IPS-20b (cell line): Measurements from ENCODE around the gene C1RL.
"Not testable (repeated sequence)": the region's sequence is repeated elsewhere in the genome, so short reads cannot be mapped to it uniquely, and the experiment has no call there.

Experiments
- H3K27ac ChIP-seq: one replicate; pipeline ENCODE4 v1.5.1; 2013; ENCODE audit warnings: low read length
- H3K27me3 ChIP-seq: 2 replicates; pipeline ENCODE4 v1.6.1; 2013; ENCODE audit warnings: mild to moderate bottlenecking, low read length, inconsistent platforms; ENCODE audit not compliant: insufficient read depth
- H3K36me3 ChIP-seq: 2 replicates; pipeline ENCODE4 v1.6.1; 2013; ENCODE audit warnings: low read depth, mild to moderate bottlenecking, inconsistent platforms, low read length, moderate library complexity; ENCODE audit not compliant: insufficient read depth
- H3K4me1 ChIP-seq: 2 replicates; pipeline ENCODE4 v1.6.1; 2013; ENCODE audit warnings: mild to moderate bottlenecking, control low read depth, inconsistent platforms, low read length, moderate library complexity; ENCODE audit not compliant: insufficient read depth
- H3K4me3 ChIP-seq: 2 replicates; pipeline ENCODE4 v1.5.1; 2013; ENCODE audit warnings: mild to moderate bottlenecking, low read length, inconsistent platforms
- H3K9ac ChIP-seq: 2 replicates; pipeline ENCODE4 v1.6.1; 2013; ENCODE audit warnings: low read depth, mild to moderate bottlenecking, inconsistent platforms, low read length, moderate library complexity
- H3K9me3 ChIP-seq: 2 replicates; pipeline ENCODE4 v1.6.1; 2013; ENCODE audit warnings: mild to moderate bottlenecking, low read depth, low read length, inconsistent platforms; ENCODE audit not compliant: insufficient read depth

The C1RL gene

DNA sequence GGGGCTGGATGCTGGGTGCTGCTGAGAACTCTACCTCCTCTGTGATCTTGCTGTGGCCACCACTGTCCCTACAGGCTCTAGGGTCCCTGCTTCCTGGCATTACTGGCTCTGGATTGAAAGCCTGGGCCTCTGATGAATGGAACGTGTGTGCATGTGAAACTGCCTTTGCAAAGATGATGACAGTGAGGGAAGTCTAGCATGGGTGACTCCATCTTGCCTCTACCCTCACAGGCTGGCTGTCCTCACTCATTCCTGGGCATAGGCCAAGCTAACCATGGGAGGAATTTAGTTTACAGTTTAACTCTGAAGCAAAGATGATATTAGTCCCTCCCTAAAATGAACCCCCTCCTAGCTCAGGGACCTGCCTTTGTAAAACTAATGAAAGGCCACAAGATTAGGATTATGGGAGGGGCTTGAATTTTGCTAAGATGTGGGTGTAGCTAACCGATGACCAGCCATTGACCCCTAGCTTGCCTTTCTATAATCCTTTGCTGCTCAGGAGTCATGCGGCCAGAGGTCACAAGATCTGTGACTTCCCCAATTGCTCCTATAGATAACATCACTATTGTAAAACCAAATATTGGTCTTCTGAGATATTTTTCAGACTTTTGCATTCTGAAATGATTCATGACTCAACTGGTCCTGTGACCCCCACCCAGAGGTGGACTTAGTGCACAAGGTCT, 50.7 kb downstream of the C1RL start:
- Histone ChIP-seq H3K4me3 (no peak overlapping the region), H3K36me3 (no peaks in the 10 kb centered on the region), H3K9ac (no peak overlapping the region), H3K27ac (no peak overlapping the region), H3K27me3 (no peaks in the 10 kb centered on the region), H3K9me3 (no peaks in the 10 kb centered on the region), H3K4me1 (peaks cover 11% of the 10 kb centered on the region)

DNA sequence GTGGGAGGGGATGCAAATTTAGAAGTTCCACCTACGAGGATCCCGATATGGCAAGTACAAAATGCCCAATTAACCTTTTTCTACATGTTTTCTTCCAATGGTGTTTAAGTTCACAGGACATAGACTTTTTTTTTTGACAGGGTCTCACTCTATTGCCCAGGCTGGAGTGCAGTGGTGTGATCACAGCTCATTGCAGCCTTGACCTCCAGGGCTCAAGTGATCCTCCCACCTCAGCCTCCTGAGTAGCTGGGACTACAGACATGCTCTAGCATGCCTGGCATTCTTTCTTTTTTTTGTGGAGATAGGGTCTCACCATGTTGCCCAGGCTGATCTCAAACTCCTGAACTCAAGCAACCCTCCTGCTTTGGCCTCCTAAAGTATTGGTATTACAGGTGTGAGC, 53.3 kb downstream of the C1RL start:
- not testable (repeated sequence) for H3K27me3 ChIP-seq, H3K4me3 ChIP-seq, H3K27ac ChIP-seq, H3K9me3 ChIP-seq, H3K36me3 ChIP-seq, H3K4me1 ChIP-seq, H3K9ac ChIP-seq

DNA sequence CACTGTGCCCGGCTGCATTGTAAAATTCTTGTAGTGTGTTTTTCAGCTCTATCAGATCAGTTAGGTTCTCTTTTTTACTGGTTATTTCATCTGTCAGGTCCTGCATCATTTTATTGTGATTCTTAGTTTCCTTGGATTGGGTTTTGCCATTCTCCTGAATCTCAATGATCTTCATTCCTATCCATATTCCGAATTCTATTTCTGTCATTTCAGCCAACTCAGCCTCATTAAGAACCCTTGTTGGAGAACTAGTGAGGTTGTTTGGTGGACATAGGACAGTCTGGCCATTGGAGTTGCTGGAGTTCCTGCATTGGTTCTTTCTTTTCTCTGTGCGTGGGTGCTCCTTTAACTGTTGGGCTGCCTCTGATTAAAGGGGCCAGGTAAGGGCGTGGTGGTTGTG, 54.1 kb downstream of the C1RL start:
- Histone ChIP-seq H3K27me3 (no peaks in the 10 kb centered on the region), H3K36me3 (no peaks in the 10 kb centered on the region), H3K4me3 (no peak overlapping the region), H3K27ac (no peak overlapping the region), H3K9me3 (no peaks in the 10 kb centered on the region), H3K9ac (no peak overlapping the region), H3K4me1 (no peaks in the 10 kb centered on the region)

DNA sequence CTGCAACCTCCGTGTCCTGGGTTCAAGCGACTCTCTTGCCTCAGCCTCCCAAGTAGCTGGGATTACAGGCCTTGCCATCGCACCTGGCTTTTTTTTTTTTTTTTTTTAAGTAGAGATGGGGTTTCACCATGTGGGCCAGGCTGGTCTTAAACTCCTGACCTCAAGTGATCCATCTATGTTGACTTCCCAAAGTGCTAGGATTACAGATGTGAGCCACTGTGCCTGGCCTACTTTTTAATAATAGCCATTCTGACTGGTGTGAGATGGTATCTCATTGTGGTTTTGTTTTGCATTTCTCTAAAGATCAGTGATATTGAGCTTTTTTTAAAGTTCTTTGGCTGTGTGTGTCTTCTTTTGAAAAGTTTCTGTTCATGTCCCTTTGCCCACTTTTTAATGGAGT, 59.0 kb downstream of the C1RL start:
- H3K27me3 ChIP-seq, H3K9ac ChIP-seq, H3K4me3 ChIP-seq, H3K27ac ChIP-seq, H3K4me1 ChIP-seq, H3K9me3 ChIP-seq, H3K36me3 ChIP-seq: not testable (repeated sequence)

DNA sequence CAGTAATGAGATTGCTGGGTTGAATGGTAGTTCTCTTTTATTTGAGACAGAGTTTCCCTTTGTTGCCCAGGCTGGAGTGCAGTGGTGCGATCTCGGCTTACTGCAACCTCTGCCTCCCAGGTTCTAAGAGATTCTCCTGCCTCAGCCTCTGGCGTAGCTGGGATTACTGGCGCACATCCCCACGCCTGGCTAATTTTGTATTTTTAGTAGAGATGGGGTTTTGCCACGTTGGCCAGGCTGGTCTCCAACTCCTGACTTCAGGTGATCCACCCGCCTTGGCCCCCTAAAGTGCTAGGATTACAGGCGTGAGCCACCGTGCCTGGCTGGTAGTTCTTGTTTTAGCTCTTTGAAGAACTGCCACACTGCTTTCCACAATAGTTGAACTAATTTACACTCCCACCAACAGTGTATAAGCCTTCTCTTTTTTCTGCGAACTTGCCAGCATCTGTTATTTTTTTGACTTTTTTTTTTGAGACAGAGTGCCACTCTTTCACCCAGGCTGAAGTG, 59.5 kb downstream of the C1RL start:
- not testable (repeated sequence) for H3K27me3 ChIP-seq, H3K9me3 ChIP-seq, H3K4me3 ChIP-seq, H3K9ac ChIP-seq, H3K4me1 ChIP-seq, H3K36me3 ChIP-seq, H3K27ac ChIP-seq

DNA sequence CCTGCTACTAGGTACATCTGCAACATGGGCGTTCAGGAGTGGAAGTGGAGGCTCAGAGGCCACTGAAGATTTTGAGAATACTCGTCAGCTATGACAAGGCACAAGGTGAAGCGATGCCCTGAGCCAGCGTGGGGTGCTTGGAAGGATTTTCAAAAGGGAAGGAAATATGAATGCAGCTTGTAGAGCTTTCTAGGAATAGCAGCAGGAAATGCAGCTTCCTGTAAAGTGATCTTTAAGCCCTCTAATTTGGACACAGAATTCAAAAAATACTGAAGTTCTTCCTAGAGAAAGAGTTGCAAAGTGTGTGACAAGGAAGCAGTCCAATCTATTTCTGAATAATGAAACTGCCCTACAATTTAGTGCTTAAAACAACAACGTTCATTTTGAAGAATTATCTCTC, 61.7 kb downstream of the C1RL start:
- no peaks in the 10 kb centered on the region for H3K9me3 ChIP-seq
- no peak overlapping the region for H3K4me3 ChIP-seq
- no peaks in the 10 kb centered on the region for H3K4me1 ChIP-seq
- no peak overlapping the region for H3K27ac ChIP-seq
- no peaks in the 10 kb centered on the region for H3K36me3 ChIP-seq
- no peaks in the 10 kb centered on the region for H3K27me3 ChIP-seq
- H3K9ac ChIP-seq = no peak overlapping the region

DNA sequence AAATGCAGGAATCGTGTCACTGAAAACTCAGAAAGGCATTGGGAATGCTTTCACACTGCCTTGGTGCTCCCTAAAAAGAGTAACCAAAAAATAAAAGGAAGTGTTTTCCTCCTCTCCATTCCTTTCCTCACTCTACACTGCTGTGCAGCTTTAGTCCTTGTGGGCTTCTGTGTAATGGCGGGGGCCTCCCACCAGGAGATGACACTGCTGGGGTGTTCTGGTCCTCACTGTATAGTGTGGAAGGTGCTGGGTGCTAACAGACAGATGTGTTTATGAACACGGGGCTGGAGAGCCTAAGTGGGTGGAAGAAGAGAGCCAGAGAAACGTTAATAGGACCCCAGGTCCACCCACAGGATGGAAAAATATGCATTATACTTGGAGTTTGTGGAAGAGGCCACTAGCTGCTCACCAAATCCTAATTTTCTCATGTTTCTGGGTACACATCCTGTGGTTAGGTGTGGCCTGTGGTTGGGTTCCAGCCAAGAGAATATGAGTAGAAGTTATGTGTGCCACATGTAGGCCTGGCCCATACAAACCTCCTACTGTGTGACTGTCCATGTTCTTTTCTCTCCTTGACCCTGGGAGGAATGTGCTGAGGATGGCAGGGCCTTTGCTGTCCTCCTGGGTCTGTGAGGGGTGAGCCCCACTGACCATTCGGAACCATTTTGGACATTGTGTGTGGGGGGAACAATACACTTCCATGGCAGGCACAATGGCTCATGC, 62.5 kb downstream of the C1RL start:
- Histone ChIP-seq H3K27me3 (no peaks in the 10 kb centered on the region), H3K4me3 (no peak overlapping the region), H3K27ac (no peak overlapping the region), H3K4me1 (no peaks in the 10 kb centered on the region), H3K36me3 (no peaks in the 10 kb centered on the region), H3K9me3 (no peaks in the 10 kb centered on the region), H3K9ac (no peak overlapping the region)

DNA sequence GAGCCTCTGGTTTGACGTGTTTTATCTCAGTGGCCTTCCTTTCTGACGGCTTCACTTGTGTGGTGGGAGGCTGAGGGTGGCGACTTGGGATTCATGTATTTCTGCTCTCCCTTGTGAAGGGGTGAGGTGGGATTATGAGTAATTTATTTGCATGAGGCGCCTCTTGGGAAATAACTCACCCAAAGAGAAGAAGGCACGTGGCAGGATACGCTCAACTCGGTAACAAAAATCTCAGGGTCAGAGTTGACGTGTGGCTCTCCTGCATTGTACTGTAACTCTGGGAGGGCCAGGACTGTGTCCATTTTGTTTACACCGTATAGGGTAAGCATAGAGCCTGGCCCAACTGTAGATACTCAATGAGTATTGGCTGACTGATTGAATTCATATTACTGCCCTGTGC, 63.1 kb downstream of the C1RL start:
- Histone ChIP-seq H3K36me3 (no peaks in the 10 kb centered on the region), H3K4me1 (no peaks in the 10 kb centered on the region), H3K27me3 (no peaks in the 10 kb centered on the region), H3K4me3 (no peak overlapping the region), H3K9ac (no peak overlapping the region), H3K9me3 (no peaks in the 10 kb centered on the region), H3K27ac (no peak overlapping the region)
